ENCODE data around the gene ALDH18A1. TPM values are rescaled to one million over a fixed set of nuclear protein-coding genes. Genes with fewer than 3 reads are reported as not detected.
A peak's percentile ranks its signal among the peaks of the same experiment; 100 is the strongest.

The ALDH18A1 gene
- total RNA-seq, result 29.1 TPM

DNA sequence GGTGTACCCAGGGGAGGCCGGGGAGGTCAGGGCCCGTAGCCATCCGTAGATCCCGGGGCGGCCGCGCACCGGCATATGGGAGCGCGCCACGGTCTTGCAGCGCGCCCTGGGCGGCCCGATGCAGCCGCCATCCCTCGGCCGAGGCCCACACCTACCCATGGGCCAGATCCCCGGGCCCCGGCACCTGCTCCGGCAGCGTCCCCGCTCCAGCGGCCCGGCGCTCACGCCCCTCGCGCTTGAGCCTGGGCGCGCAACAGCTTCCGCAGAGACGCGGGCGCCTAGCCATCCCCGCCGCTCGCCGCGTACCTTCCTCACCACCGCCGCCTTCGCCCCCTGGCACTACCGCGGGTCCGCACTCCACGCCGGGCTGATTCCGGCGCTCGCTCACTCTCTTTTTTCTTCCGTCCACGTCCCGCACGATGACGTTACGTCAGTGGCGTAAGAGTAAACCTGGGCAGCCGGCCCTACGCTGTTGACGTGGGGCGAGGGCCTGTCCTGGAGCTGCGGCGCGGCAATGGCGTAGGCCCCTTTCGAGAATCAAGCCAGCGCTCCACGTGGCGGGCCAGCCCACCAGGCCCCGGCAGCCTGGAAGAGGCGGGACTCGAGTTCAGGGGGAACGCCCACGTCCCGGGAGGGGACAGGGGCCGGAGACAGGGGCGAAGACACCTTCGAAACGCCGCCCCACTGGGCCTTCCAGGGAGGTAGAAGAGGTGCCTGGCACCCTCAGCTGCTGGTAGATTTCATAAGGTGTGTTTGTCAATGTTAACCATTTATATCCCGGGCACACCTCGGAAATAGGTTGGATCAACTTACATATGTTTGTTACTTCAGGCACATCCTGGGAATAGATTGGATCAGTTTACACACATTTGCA, at the start of gene ALDH18A1:
Gene ALDH18A1, minus strand, starts transcription at position 421 of the 874 bp plus-strand sequence. CDS start 3,334 bp downstream, outside the sequence.
- TF ChIP-seq, protein P1, sequence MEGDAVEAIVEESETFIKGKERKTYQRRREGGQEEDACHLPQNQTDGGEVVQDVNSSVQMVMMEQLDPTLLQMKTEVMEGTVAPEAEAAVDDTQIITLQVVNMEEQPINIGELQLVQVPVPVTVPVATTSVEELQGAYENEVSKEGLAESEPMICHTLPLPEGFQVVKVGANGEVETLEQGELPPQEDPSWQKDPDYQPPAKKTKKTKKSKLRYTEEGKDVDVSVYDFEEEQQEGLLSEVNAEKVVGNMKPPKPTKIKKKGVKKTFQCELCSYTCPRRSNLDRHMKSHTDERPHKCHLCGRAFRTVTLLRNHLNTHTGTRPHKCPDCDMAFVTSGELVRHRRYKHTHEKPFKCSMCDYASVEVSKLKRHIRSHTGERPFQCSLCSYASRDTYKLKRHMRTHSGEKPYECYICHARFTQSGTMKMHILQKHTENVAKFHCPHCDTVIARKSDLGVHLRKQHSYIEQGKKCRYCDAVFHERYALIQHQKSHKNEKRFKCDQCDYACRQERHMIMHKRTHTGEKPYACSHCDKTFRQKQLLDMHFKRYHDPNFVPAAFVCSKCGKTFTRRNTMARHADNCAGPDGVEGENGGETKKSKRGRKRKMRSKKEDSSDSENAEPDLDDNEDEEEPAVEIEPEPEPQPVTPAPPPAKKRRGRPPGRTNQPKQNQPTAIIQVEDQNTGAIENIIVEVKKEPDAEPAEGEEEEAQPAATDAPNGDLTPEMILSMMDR (IDR thresholded peaks at IDR 0.05), result peak in 1 of 3 experiments; percentile 5
- DNase-seq (ENCODE audit: low spot score in 2 of 2), result peak; percentile 63 to 96
- Histone ChIP-seq H3K27ac (peak within 1 kb of the TSS; percentile 65 to 68), H3K4me1 (peaks cover 0 to 8% of the 10 kb centered on the region in 2 donors), H3K27me3 (no peaks in the 10 kb centered on the region), H3K4me3 (peak within 1 kb of the TSS; percentile 87 to 89), H3K36me3 (peaks cover 6 to 16% of the 10 kb centered on the region in 2 donors), H3K9me3 (no peaks in the 10 kb centered on the region)
- intact Hi-C loops (cut with DNase I), result loop anchor here (1.0 kb wide), 1 partner anchor 37 kb away; the partner anchor contains the start of gene TCTN3

DNA sequence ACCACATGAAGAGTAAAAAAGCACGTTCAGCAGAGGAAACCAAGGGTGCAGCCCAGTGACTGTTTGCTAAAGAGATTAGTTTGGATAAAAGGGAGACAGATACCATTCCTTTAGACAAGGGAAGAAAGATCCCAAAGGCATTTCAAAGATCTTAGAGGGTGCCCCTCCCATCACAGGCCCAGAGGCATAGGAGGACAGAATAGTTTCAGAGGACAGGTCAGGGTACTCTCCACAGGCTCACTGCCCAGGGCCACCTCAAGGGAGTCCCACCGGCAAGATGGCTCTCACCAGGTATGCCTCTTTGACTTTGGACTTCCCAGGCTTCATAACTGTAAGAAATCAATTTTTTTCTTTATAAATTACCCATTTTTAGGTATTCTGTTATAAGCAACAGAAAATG, 41.9 kb upstream of the ALDH18A1 start:
- Histone ChIP-seq H3K4me1 (no peaks in the 10 kb centered on the region), H3K27ac (no peak overlapping the region), H3K27me3 (no peaks in the 10 kb centered on the region), H3K4me3 (no peak overlapping the region), H3K9me3 (no peaks in the 10 kb centered on the region), H3K36me3 (no peaks in the 10 kb centered on the region)
- TF ChIP-seq, protein P1 (IDR thresholded peaks at IDR 0.05), result no peak
- DNase-seq (ENCODE audit: low spot score in 2 of 2), result no peak
- intact Hi-C loops (cut with DNase I), result loop anchor here (10.0 kb wide), 1 partner anchor 526 kb away; no protein-coding TSS in a partner anchor

DNA sequence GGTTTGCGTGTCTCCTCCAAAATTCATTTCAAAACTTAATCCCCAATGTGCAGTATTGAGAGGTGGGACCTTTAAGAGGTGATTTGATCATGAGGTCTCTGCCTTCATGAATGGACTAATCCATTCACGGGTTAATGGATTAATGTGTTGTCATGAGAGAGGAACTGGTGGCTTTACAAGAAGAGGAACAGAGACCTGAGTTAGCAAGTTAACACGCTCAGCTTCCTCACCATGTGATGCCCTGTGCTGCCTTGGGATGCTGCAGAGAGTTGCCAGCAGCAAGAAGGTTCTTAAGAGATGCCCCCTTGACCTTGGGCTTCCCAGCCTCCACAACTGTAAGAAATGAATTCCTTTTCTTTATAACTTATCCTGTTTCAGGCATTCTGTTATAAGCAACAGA, 40.9 kb upstream of the ALDH18A1 start:
- H3K27me3 ChIP-seq, result no peaks in the 10 kb centered on the region
- intact Hi-C loops (cut with DNase I), result loop anchor here (10.0 kb wide), 1 partner anchor 527 kb away; no protein-coding TSS in a partner anchor
- H3K4me1 ChIP-seq, result peaks cover 2 to 3% of the 10 kb centered on the region in 2 donors
- no peak for DNase-seq (ENCODE audit: low spot score in 2 of 2)
- TF ChIP-seq, protein P1 (IDR thresholded peaks at IDR 0.05), result no peak
- no peak overlapping the region for H3K27ac ChIP-seq
- no peak overlapping the region for H3K4me3 ChIP-seq
- H3K36me3 ChIP-seq, result no peaks in the 10 kb centered on the region
- no peaks in the 10 kb centered on the region for H3K9me3 ChIP-seq

DNA sequence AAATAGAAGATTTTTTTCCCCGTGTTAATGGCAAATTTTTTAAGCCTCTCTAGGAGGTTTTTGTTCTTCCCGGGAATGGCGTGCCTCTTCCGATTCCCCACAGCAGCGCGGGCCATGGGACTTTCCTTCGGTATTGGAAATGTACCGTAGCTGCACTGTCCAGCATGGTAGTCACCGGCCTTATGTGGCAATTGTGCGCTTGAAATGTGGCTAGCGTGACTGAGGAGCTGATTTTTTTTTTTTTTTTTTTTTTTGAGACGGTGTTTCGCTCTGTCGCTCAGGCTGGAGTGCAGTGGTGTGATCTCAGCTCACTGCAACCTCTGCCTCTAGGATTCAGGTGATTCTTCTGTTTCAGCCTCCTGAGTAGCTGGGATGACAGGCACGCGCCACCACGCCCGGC, 38.2 kb upstream of the ALDH18A1 start:
- Histone ChIP-seq H3K36me3 (peaks cover 5 to 22% of the 10 kb centered on the region in 2 donors), H3K4me1 (peaks cover 5 to 8% of the 10 kb centered on the region in 2 donors), H3K9me3 (no peaks in the 10 kb centered on the region), H3K4me3 (no peak overlapping the region), H3K27me3 (no peaks in the 10 kb centered on the region), H3K27ac (no peak overlapping the region)
- no peak for DNase-seq (ENCODE audit: low spot score in 2 of 2)
- TF ChIP-seq, protein P1 (IDR thresholded peaks at IDR 0.05), result no peak
- intact Hi-C loops (cut with DNase I), result loop anchor here (1.0 to 10.0 kb wide), 5 partner anchors 148 to 530 kb away; partner anchors contain the start of gene CCNJ

DNA sequence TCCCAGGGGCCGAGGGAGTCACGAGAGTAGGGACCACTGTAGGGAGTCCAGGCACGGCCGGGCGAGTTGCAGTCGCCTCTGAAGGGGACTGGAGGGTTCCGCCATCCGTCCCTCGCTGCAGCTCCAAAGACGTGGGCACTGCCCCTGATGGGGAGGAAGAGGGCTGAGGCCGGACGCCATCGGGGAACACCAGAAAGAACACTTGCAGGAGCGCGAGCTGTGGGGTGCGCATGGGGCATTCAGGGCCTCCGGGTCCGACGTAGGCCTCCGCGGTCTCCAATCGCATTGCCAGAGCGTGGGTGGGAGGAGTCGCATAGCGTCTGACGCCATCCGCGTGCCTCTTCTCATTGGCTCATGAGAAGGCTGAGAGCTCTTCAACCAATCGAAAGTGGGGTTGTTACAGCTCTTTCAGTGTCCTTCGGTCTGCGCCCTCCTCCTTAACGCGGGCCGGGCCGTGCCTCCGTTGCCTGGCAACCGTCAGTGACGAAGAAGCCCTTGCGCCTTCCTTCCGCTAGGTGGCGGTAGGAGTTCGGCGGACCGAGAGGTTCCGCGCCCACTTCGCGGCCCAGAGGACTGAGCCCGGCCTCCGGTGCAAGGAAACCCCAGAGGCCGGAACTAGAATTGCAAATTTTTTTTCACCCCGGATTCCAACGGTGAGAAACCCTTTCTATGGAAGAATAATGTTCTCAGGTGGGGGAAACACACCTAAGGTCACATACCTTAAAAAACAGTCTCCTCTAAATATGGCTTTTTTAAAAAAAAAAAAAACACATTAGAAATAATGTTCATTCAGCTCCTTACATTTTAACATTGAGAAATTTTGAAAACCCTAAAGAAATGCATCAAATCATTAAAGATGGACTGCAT, 37.4 kb upstream of the ALDH18A1 start, which contains the start of gene TCTN3:
Gene TCTN3, minus strand, starts transcription at position 260 of the 867 bp plus-strand sequence. Its CDS starts 28 bp downstream, at position 232.
- Histone ChIP-seq H3K36me3 (peaks cover 6 to 27% of the 10 kb centered on the region in 2 donors), H3K4me3 (peak within 1 kb of the TSS; percentile 78 to 93), H3K4me1 (peaks cover 5 to 8% of the 10 kb centered on the region in 2 donors), H3K27me3 (no peaks in the 10 kb centered on the region), H3K27ac (peak within 1 kb of the TSS; percentile 59 to 84), H3K9me3 (no peaks in the 10 kb centered on the region)
- intact Hi-C loops (cut with DNase I), result loop anchor here (1.0 to 10.0 kb wide), 7 partner anchors 38 to 531 kb away; partner anchors contain the start of genes ALDH18A1, CC2D2B and CCNJ
- peak; percentile 95 to 99 for DNase-seq (ENCODE audit: low spot score in 2 of 2)
- TF ChIP-seq, protein P1 (IDR thresholded peaks at IDR 0.05), result peak; percentile 97 to 99 (median 98)

Measured in ascending aorta (tissue), 2 donors.